DND-41 (cell line): ENCODE data around the gene ADAMTS12.
"Not testable (repeated sequence)": the region's sequence is repeated elsewhere in the genome, so short reads cannot be mapped to it uniquely, and the experiment has no call there.

Experiments used
- ATAC-seq: fragments of 200-7000 bp; cut with Tn5 transposase; 3 replicates; pipeline ENCODE4 v1.9.1; 2021; ENCODE audit warnings: low read depth; ENCODE audit not compliant: insufficient read depth
- DNase-seq: peaks from one replicate; pipeline ENCODE4 v3.0.0-alpha.2; 2020
- H2AFZ ChIP-seq: 2 replicates; pipeline ENCODE4 v1.6.0; 2012; ENCODE audit warnings: low read depth, low read length
- H3K27ac ChIP-seq: 2 replicates; pipeline ENCODE4 v1.5.1; 2012; ENCODE audit warnings: low read length, inconsistent platforms
- H3K27me3 ChIP-seq: fragments of 200-600 bp; sonication (generic); 2 replicates; pipeline ENCODE4 v1.6.0; 2012; ENCODE audit warnings: low read length, mild to moderate bottlenecking, inconsistent platforms; ENCODE audit not compliant: insufficient read depth, poor library complexity
- H3K36me3 ChIP-seq: 2 replicates; pipeline ENCODE4 v1.5.1; 2012; ENCODE audit warnings: low read length, inconsistent platforms; ENCODE audit not compliant: insufficient read depth
- H3K4me1 ChIP-seq: 2 replicates; pipeline ENCODE4 v1.5.1; 2012; ENCODE audit warnings: mild to moderate bottlenecking, low read length; ENCODE audit not compliant: insufficient read depth
- H3K4me2 ChIP-seq: 2 replicates; pipeline ENCODE4 v1.6.0; 2012; ENCODE audit warnings: mild to moderate bottlenecking, moderate library complexity, low read length, inconsistent platforms; ENCODE audit not compliant: insufficient read depth
- H3K4me3 ChIP-seq, 2 experiments: fragments of 200-600 bp in 1 of 2; shearing (Covaris generic) in 1 of 2; 2 replicates each; pipeline ENCODE4 v1.5.1; 2012 to 2016; ENCODE audit warnings: inconsistent platforms in 2 of 2, low read length in 2 of 2, mild to moderate bottlenecking in 2 of 2, low read depth in 1 of 2, moderate library complexity in 1 of 2
- H3K79me2 ChIP-seq: 2 replicates; pipeline ENCODE4 v1.6.0; 2012; ENCODE audit warnings: low read length, inconsistent platforms; ENCODE audit not compliant: insufficient read depth
- H3K9ac ChIP-seq: 2 replicates; pipeline ENCODE4 v1.6.0; 2012; ENCODE audit warnings: low read depth, mild to moderate bottlenecking, inconsistent platforms, low read length, moderate library complexity
- H3K9me3 ChIP-seq: 2 replicates; pipeline ENCODE4 v1.5.1; 2012; ENCODE audit warnings: low read length, moderate library complexity, mild to moderate bottlenecking, inconsistent platforms; ENCODE audit not compliant: insufficient read depth, severe bottlenecking
- H4K20me1 ChIP-seq: 2 replicates; pipeline ENCODE4 v1.6.0; 2012; ENCODE audit warnings: low read length; ENCODE audit not compliant: insufficient read depth
- CTCF ChIP-seq: IDR thresholded peaks from 2 replicates; pipeline ENCODE4 v1.5.1; 2012; ENCODE audit warnings: borderline replicate concordance, low read length, moderate library complexity, mild to moderate bottlenecking; ENCODE audit not compliant: poor library complexity, severe bottlenecking; ENCODE audit errors: extremely low read depth
- EZH2 ChIP-seq: IDR thresholded peaks from 3 replicates; pipeline ENCODE4 v1.6.1; 2012; ENCODE audit warnings: borderline replicate concordance, low read depth, mild to moderate bottlenecking, moderate library complexity, low read length, inconsistent platforms; ENCODE audit not compliant: severe bottlenecking

Gene ADAMTS12

GRCh38 chr5:33880319-33880718 lies 11.5 kb downstream of the ADAMTS12 start:
- H3K9ac ChIP-seq, result no peak overlapping the region
- H3K4me1 ChIP-seq, result no peaks in the 10 kb centered on the region
- no peak overlapping the region for H3K27ac ChIP-seq
- no peak overlapping the region for H3K4me3 ChIP-seq
- no peaks in the 10 kb centered on the region for H3K79me2 ChIP-seq
- H3K9me3 ChIP-seq, result no peaks in the 10 kb centered on the region
- no peaks in the 10 kb centered on the region for H3K27me3 ChIP-seq
- no peak overlapping the region for H2AFZ ChIP-seq
- DNase-seq (no peak), ATAC-seq (no peak)
- no peak overlapping the region for H3K4me2 ChIP-seq
- no peak for TF ChIP-seq CTCF
- TF ChIP-seq EZH2, result no peak
- no peaks in the 10 kb centered on the region for H3K36me3 ChIP-seq
- H4K20me1 ChIP-seq, result no peaks in the 10 kb centered on the region

- no peak overlapping the region for H2AFZ ChIP-seq
- no peaks in the 10 kb centered on the region for H4K20me1 ChIP-seq
- H3K9ac ChIP-seq, result no peak overlapping the region
- H3K27me3 ChIP-seq, result no peaks in the 10 kb centered on the region
- H3K27ac ChIP-seq, result no peak overlapping the region
- no peaks in the 10 kb centered on the region for H3K4me1 ChIP-seq
- TF ChIP-seq CTCF, result no peak
- H3K79me2 ChIP-seq, result no peaks in the 10 kb centered on the region
- H3K9me3 ChIP-seq, result no peaks in the 10 kb centered on the region
- no peak overlapping the region for H3K4me2 ChIP-seq
- H3K4me3 ChIP-seq, result no peak overlapping the region
- DNase-seq (no peak), ATAC-seq (no peak)
- H3K36me3 ChIP-seq, result no peaks in the 10 kb centered on the region
These were observed 14.3 kb downstream of the ADAMTS12 start for GRCh38 chr5:33877449-33877848.

GRCh38 chr5:33867241-33867640 lies 24.5 kb downstream of the ADAMTS12 start:
- no peak overlapping the region for H3K27ac ChIP-seq
- no peak for ATAC-seq
- H3K36me3 ChIP-seq, result no peaks in the 10 kb centered on the region
- H2AFZ ChIP-seq, result no peak overlapping the region
- no peaks in the 10 kb centered on the region for H3K79me2 ChIP-seq
- no peak for DNase-seq
- H3K9ac ChIP-seq, result no peak overlapping the region
- no peak overlapping the region for H3K4me3 ChIP-seq
- H3K4me1 ChIP-seq, result no peaks in the 10 kb centered on the region
- H3K9me3 ChIP-seq, result peaks cover 14% of the 10 kb centered on the region
- H3K4me2 ChIP-seq, result no peak overlapping the region
- H3K27me3 ChIP-seq, result no peaks in the 10 kb centered on the region
- TF ChIP-seq EZH2, result no peak
- no peak for TF ChIP-seq CTCF
- H4K20me1 ChIP-seq, result no peaks in the 10 kb centered on the region

- H3K79me2 ChIP-seq, H3K27me3 ChIP-seq, H3K9me3 ChIP-seq, H4K20me1 ChIP-seq, H2AFZ ChIP-seq, H3K4me2 ChIP-seq, H3K4me1 ChIP-seq, H3K4me3 ChIP-seq, H3K36me3 ChIP-seq, H3K9ac ChIP-seq, H3K27ac ChIP-seq: not testable (repeated sequence)
- DNase-seq, result peak; percentile 49
- ATAC-seq, result peak; percentile 71; the same call in 2 of the 3 replicates
These were observed 32.6 kb downstream of the ADAMTS12 start for GRCh38 chr5:33859177-33859576.
